ENCODE data around the gene WHAMM.
"Not testable (repeated sequence)": the region's sequence is repeated elsewhere in the genome, so short reads cannot be mapped to it uniquely, and the experiment has no call there.

The WHAMM gene

GRCh38 chr15:82839136-82839535, 29.7 kb downstream of the WHAMM start:
- no peak for DNase-seq

- DNase-seq, result no peak
Observed at GRCh38 chr15:82840166-82840565, 30.7 kb downstream of the WHAMM start.

GRCh38 chr15:82843566-82843965, 34.1 kb downstream of the WHAMM start:
- no peak for DNase-seq

- DNase-seq, result no peak
Observed at GRCh38 chr15:82845686-82846085, 36.3 kb downstream of the WHAMM start.

- DNase-seq, result no peak
Observed at GRCh38 chr15:82846621-82847020, 37.2 kb downstream of the WHAMM start.

- no peak for DNase-seq
Observed at GRCh38 chr15:82847703-82848102, 38.3 kb downstream of the WHAMM start.

GRCh38 chr15:82848241-82848993, 39.0 kb downstream of the WHAMM start:
- DNase-seq, result no peak

- peak; percentile 58 for DNase-seq
Observed at GRCh38 chr15:82849556-82850512, 40.4 kb downstream of the WHAMM start.

- DNase-seq, result no peak
Observed at GRCh38 chr15:82850731-82851130, 41.3 kb downstream of the WHAMM start.

GRCh38 chr15:82851306-82851850, 42.0 kb downstream of the WHAMM start:
- no peak for DNase-seq

GRCh38 chr15:82851981-82852511, 42.6 kb downstream of the WHAMM start:
- no peak for DNase-seq

- peak; percentile 8 for DNase-seq
Observed at GRCh38 chr15:82852941-82853561, 43.6 kb downstream of the WHAMM start.

- DNase-seq, result no peak
Observed at GRCh38 chr15:82854554-82854953, 45.1 kb downstream of the WHAMM start.

GRCh38 chr15:82855286-82856100, 46.1 kb downstream of the WHAMM start:
- DNase-seq, result no peak

- no peak for DNase-seq
Observed at GRCh38 chr15:82856397-82857170, 47.2 kb downstream of the WHAMM start.

GRCh38 chr15:82858932-82859331, 49.5 kb downstream of the WHAMM start:
- no peak for DNase-seq

GRCh38 chr15:82862886-82863285, 53.5 kb downstream of the WHAMM start:
- DNase-seq, result no peak

- DNase-seq, result no peak
Observed at GRCh38 chr15:82864967-82865366, 55.5 kb downstream of the WHAMM start.

GRCh38 chr15:82865581-82865980, 56.2 kb downstream of the WHAMM start:
- DNase-seq, result not testable (repeated sequence)

GRCh38 chr15:82865981-82866380, 56.6 kb downstream of the WHAMM start:
- DNase-seq, result not testable (repeated sequence)

- DNase-seq, result no peak
Observed at GRCh38 chr15:82870727-82871320, 61.4 kb downstream of the WHAMM start.
